HG02884 (cell line): Measurements from ENCODE around the gene ERF.

Experiments
- ATAC-seq: cut with Tn5 transposase; IDR thresholded peaks from one replicate; pipeline ENCODE4 v1.9.1; 2021; ENCODE audit warnings: mild to moderate bottlenecking, moderate library complexity; ENCODE audit not compliant: unreplicated experiment

Gene ERF

GRCh38 chr19:42287017-42287826 is 32.3 kb upstream of the ERF start:
- ATAC-seq: no peak

DNA sequence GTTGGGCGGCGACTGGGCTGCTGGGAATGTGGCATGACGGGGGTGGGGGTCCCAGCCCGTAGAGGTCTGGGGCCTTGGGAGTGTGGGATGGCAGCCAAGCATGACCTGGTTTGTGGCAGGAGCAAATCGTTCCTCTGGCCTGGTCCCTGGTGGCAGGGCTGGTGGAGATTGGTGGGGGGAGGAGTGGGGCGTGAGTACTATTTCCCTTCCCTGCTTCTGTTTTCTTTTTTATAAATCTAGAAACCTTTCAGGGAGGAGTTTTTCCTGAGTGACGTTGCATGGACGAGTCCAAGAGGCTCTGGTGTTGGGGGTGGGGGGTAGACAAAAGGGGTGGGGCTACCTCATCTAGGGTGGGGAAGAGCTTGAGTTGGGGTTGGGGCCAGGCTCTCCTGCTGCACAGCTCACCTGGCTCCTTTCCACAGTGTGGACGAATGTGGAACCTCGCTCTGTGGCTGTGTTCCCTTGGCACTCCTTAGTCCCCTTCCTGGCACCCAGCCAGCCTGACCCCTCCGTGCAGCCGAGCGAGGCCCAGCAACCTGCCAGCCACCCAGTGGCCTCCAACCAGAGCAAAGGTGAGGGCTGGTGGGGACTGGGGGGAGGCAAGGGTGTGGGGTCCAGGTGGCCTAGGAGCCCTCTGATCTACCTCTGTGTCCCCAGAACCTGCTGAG is 31.6 kb upstream of the ERF start:
- no peak for ATAC-seq

DNA sequence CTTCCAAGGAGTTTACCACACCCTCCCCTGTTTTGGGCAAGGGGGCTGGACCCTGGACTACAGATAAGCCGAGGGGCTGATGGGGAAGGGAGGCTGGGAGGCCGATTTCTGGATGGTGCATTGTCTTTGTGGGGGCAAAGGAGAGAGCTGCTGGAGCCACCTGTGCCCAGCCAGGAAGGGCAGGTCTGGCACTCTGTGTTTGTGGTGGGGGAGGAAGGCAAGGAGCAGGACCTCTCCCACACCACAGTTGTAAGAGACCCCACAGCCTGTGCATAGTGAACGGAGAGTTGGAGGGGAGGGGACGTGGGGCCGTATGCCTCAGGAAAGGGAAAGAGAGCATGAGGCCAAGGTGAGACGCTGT is 31.0 kb upstream of the ERF start:
- ATAC-seq: no peak

DNA sequence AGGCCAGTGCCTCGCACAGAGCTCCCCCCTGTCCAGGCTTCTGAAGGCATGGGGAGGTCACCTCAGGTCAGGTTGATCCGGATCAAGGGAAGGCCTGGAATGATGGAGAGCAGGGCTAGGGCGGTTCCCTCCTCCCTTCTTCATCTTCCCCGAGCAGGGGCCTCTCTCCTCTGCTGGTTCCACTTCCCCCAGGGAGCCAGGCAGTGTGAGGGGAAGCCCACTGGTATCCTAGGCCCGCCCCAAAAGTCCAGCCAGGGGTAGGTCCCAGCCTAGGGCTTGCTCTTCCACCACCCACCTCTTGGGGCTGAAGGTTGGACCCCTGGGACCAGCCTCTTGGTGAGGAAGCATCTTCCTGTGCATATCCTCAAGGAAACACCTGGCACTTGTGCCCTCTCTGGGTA is 30.6 kb upstream of the ERF start:
- no peak for ATAC-seq

DNA sequence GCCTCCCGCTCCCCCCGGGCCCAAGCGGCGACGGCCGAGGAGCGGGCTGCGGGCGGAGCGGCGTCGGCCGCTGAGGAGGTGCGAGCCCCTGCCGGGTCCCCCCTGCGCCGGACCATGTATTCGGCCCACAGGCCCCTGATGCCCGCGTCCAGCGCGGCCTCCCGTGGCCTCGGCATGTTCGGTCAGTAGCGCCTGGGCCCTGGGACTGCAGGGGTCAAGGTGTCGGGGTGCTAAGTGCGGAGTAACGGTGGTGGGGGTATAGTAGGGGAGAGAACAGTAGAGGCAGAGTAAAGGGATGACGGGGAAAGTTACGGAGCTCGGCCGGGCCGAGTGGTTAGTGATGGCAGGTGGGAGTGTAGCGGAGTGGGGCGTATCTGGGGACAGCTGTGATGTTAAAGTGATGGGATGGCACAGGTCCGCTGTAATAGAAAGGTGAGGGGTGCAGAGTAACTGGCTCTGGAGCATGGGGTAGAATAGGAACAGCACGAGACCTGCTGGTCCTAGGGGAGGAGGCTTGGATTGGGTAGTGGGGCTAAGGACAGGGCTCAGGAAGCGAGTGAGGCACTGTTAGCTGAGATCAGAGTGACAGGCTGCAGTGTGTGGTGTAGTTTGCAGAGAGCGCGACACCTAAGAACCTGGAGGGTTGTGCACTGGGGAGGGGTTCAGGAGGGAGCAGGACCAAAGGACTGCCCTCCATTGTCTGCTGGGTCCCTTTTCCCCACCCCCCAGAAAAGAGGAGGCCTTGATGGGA is 29.8 kb upstream of the ERF start:
- no peak for ATAC-seq

- ATAC-seq: peak; percentile 26
Measured at GRCh38 chr19:42284066-42284501, 29.2 kb upstream of the ERF start.

DNA sequence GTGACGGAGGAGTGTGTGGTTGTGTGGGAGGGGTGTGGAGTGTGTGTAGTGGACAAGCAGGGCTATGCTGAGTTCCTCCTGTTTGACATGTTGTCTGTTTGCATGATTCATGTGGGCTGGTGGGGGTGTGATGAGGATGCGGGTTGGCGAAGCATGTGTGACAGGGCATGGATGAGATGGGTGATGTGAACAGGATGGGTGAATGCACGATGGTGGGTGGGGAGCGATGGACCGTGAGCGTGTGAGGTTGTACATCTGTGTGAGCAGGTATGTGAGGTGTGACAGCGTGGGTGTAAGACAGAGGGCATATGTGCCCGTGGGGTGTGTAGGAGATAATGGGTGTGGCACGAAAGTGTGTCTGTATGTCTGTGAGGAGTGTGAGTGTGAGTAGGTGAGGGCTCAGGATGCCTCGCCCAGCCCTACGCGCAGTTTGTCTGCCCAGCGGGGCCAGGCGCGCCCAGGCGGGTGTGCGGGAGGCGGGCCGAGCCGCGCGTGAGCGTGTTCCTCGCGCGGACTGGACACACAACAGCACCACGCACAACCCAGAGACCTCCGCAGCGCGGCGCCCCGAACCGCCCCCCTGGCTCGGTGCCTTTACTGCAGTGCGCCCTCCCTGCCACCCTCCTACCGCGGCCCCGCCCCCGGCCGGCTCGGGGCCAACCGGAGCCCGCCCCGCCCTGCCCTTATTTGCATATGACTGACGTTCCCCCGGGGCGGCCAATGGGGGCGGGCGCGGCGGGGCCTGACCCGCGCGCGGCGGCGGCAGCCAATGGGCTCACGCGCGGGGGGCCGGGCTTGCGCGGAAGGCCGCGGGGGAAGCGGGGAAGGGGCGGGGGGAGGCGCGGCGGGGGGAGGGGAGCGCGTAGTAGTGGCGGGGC is 28.5 kb upstream of the ERF start:
- peak; percentile 41 for ATAC-seq

- no peak for ATAC-seq
Measured at GRCh38 chr19:42282819-42283187, 27.9 kb upstream of the ERF start.

- no peak for ATAC-seq
Measured at GRCh38 chr19:42281827-42282762, 27.2 kb upstream of the ERF start.

DNA sequence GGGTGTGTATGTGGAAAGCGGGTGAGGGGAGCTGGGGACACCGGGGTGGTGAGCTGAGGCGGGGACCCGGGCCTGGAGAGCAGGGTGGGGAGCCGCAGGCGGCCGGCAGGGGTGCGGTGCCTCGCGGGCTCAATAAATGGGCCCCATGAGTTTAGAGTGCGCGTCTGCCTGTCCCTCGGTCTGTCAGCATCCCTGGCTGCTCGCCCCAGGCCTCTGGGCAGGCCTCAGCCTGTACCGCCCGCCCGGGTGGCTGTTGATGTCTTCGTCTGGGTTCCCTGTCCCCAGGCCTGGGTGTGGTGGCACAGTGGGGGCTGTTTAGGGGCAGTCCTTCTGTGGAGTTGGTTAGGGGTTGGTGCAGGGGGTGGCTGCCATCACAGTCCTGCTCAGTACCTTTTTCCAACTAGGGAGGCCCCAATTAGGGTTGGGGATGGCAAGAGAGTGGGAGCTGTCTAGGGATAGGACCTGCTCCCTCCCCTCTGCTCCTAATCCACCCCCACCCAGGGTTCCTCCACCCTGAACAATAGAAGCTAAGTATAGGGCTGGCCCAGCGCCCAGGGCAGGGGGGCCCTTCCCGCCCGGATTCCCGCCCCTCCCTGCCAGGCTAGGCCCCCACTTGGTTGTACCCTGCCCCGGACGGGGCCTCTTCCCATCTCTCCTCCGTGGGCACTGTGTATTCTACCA is 26.4 kb upstream of the ERF start:
- ATAC-seq: no peak

DNA sequence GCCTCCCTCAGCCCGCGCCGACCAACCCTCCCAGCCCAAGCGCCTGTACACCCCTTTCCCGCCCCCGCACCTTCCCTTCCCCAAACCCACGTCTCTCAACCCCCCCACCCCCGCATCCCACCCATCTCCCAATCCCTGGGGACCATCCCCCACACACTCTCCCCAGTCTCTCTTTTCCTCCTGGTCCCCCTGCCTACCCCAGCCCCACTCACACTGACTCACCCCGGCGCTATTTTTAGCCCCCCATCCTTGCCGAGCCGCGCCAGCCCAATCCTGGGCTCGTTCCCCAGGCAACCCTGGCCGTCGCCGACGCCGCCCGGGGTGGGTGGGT is 25.9 kb upstream of the ERF start:
- ATAC-seq: no peak

DNA sequence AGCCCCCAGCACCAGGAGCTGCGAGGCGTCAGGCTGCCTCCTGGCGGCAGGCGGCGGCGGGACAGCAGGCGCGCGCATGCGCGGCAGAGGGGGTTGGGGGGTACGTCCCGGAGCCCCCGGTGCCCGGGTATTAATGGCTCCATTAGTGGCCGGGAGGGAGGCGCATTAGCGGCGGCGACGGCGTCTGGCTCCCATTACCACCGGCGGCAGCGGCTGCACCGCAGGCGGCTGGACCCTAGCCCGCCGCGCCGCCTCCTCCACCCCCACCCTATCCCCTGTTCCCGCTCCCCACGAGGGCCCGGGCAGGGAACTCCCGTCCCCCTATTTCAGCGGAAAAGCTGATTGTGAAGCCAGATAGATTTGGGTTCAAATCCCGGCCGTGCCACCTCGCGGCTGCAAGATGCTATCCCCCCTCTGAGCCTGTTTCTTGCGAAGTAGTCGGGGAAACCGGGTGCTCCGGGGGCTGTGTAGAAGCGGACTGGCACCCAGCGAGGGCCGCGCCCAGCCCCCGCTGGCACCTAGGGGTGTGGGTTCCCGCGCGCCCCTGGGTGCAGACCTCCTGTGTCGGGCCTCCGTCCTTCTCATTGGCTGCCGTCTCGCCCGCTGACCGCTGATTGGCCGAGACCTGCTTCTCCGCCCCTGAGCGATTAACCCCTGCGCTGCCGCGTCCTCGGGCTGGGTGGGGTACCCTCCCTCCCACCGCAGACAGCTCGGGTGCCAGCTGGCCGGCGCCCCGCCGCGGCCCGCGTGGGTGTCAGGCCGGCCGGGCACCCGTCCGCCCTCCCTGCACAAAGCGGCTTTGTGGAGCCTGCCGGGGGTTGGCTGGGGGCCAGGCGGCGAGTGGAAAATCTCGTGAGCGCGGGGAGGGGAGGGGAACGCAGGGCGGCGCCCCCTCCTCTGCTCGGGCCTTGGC is 25.2 kb upstream of the ERF start:
- ATAC-seq: no peak

GRCh38 chr19:42279155-42279901 is 24.4 kb upstream of the ERF start:
- no peak for ATAC-seq

- no peak for ATAC-seq
Measured at GRCh38 chr19:42278452-42279154, 23.7 kb upstream of the ERF start.

GRCh38 chr19:42277821-42278451 is 23.0 kb upstream of the ERF start:
- no peak for ATAC-seq

GRCh38 chr19:42276821-42277220 is 21.9 kb upstream of the ERF start:
- ATAC-seq: no peak

DNA sequence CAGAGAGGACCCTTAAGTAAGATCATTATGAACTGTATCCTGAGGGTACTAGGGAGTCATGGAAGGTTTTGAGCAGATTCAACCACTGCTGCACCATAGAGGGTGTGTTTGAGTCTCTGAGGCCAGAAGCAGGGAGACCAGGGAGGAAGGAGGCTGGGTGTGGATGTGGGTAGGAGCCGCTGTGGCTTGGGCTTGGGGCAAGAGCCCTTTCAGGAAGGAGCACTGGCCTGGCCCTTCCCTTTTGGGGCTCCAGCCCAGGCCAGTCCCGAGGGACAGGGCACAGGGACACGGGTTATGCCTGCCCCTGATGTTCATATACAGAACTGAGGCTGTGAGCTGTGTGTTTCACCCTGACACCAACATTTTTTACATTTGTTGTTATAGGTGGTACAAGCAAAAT is 21.4 kb upstream of the ERF start:
- ATAC-seq: no peak
